ENCODE data around the gene FNDC3B. TPM values are rescaled to one million over a fixed set of nuclear protein-coding genes. Genes with fewer than 3 reads are reported as not detected.
"Not testable (repeated sequence)": the region's sequence is repeated elsewhere in the genome, so short reads cannot be mapped to it uniquely, and the experiment has no call there.

FNDC3B gene
- total RNA-seq, 4 donors from 2014 or later = 59.8 to 72.6 (median 65.6) TPM

- H3K4me1 ChIP-seq = peaks cover 45 to 66% (median 59%) of the 10 kb centered on the region in 4 donors
- intact Hi-C loops (cut with DNase I) = loop anchor here (10.0 kb wide), 1 partner anchor 163 kb away; no protein-coding TSS in a partner anchor
- 65% methylated on average over 6 of the region's 6 CpGs for WGBS
Measured at GRCh38 chr3:172042136-172042662, 2.8 kb downstream of the FNDC3B start.

DNA sequence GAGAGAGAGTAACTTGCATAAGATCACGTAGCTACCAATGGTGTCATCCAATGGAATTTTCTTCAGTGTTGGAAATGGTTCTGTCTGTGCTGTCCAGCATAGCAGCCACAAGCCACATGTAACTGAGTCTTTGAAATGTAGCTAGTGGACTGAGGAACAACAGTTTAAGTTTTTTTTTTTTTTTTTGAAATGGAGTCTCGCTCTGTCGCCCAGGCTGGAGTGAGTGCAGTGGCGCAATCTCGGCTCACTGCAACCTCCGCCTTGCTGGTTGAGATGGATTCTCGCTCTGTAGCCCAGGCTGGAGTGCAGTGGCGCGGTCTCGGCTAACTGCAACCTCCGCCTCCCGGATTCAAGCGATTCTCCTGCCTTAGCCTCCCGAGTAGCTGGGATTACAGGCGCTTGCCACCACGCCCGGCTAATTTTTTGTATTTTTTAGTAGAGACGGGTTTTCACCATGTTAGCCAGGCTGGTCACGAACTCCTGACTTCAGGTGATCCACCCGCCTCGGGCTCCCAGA is 3.3 kb downstream of the FNDC3B start:
- Histone ChIP-seq H3K4me1 (peaks cover 45 to 66% (median 59%) of the 10 kb centered on the region in 4 donors), H3K27ac (replicated peaks in 1 of 4) (peak overlapping the region; percentile 96 to 100 (median 98))

More at GRCh38 chr3:172042136-172042662, 2.8 kb downstream of the FNDC3B start:
- peak overlapping the region; percentile 96 to 100 (median 98) for H3K27ac ChIP-seq (replicated peaks in 1 of 4)
- H3K27me3 ChIP-seq = no peaks in the 10 kb centered on the region
- no peak for DNase-seq (ENCODE audit: extremely low spot score)
- TF ChIP-seq, protein P1, sequence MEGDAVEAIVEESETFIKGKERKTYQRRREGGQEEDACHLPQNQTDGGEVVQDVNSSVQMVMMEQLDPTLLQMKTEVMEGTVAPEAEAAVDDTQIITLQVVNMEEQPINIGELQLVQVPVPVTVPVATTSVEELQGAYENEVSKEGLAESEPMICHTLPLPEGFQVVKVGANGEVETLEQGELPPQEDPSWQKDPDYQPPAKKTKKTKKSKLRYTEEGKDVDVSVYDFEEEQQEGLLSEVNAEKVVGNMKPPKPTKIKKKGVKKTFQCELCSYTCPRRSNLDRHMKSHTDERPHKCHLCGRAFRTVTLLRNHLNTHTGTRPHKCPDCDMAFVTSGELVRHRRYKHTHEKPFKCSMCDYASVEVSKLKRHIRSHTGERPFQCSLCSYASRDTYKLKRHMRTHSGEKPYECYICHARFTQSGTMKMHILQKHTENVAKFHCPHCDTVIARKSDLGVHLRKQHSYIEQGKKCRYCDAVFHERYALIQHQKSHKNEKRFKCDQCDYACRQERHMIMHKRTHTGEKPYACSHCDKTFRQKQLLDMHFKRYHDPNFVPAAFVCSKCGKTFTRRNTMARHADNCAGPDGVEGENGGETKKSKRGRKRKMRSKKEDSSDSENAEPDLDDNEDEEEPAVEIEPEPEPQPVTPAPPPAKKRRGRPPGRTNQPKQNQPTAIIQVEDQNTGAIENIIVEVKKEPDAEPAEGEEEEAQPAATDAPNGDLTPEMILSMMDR (IDR thresholded peaks at IDR 0.05) = no peak
- H3K4me3 ChIP-seq = peak overlapping the region; percentile 82 to 99 (median 98)
- no peaks in the 10 kb centered on the region for H3K9me3 ChIP-seq
- no peaks in the 10 kb centered on the region for H3K36me3 ChIP-seq

GRCh38 chr3:172043233-172043632 is 3.9 kb downstream of the FNDC3B start:
- no peak for DNase-seq (ENCODE audit: extremely low spot score)
- Histone ChIP-seq H3K4me1 (peaks cover 45 to 66% (median 59%) of the 10 kb centered on the region in 4 donors), H3K27ac (replicated peaks in 1 of 4) (peak overlapping the region in 2 of 4 donors; percentile 33 to 98), H3K9me3 (no peaks in the 10 kb centered on the region), H3K36me3 (no peaks in the 10 kb centered on the region), H3K27me3 (no peaks in the 10 kb centered on the region), H3K4me3 (no peak overlapping the region)
- TF ChIP-seq EP300 (IDR thresholded peaks at IDR 0.05) (no peak), POLR2AphosphoS5 (IDR thresholded peaks at IDR 0.05) (no peak), POLR2A (IDR thresholded peaks at IDR 0.05; ENCODE audit: low read depth) (no peak)
- TF ChIP-seq, protein P1 (IDR thresholded peaks at IDR 0.05) = no peak
- WGBS = 95% methylated on average over 5 of the region's 5 CpGs
- intact Hi-C loops (cut with DNase I) = loop anchor here (10.0 kb wide), 1 partner anchor 162 kb away; no protein-coding TSS in a partner anchor

More for the DNA sequence above, 3.3 kb downstream of the FNDC3B start:
- DNase-seq (ENCODE audit: extremely low spot score); H3K36me3 ChIP-seq; H3K27me3 ChIP-seq; H3K9me3 ChIP-seq: not testable (repeated sequence)
- 88% methylated on average over 21 of the region's 21 CpGs for WGBS
- TF ChIP-seq POLR2AphosphoS5 (IDR thresholded peaks at IDR 0.05) = peak in 1 of 2 donors; percentile 6
- intact Hi-C loops (cut with DNase I) = loop anchor here (10.0 kb wide), 1 partner anchor 162 kb away; no protein-coding TSS in a partner anchor
- peak overlapping the region in 2 of 4 donors; percentile 82 to 99 for H3K4me3 ChIP-seq

- DNase-seq (ENCODE audit: extremely low spot score) = no peak
- H3K9me3 ChIP-seq = no peaks in the 10 kb centered on the region
- no peak overlapping the region for H3K27ac ChIP-seq (replicated peaks in 1 of 4)
- peaks cover 40 to 62% (median 55%) of the 10 kb centered on the region in 4 donors for H3K4me1 ChIP-seq
- TF ChIP-seq, protein P1 (IDR thresholded peaks at IDR 0.05) = no peak
- TF ChIP-seq POLR2A (IDR thresholded peaks at IDR 0.05; ENCODE audit: low read depth) (no peak), EP300 (IDR thresholded peaks at IDR 0.05) (no peak), POLR2AphosphoS5 (IDR thresholded peaks at IDR 0.05) (no peak)
- no peaks in the 10 kb centered on the region for H3K36me3 ChIP-seq
- WGBS = 80% methylated on average over 5 of the region's 5 CpGs
- no peak overlapping the region for H3K4me3 ChIP-seq
- intact Hi-C loops (cut with DNase I) = loop anchor here (10.0 kb wide), 1 partner anchor 161 kb away; no protein-coding TSS in a partner anchor
- H3K27me3 ChIP-seq = no peaks in the 10 kb centered on the region
Measured at GRCh38 chr3:172043766-172044165, 4.4 kb downstream of the FNDC3B start.

- no peak overlapping the region for H3K4me3 ChIP-seq
- no peaks in the 10 kb centered on the region for H3K9me3 ChIP-seq
- TF ChIP-seq POLR2AphosphoS5 (IDR thresholded peaks at IDR 0.05) = no peak
- H3K27me3 ChIP-seq = no peaks in the 10 kb centered on the region
- 57% methylated on average over 4 of the region's 4 CpGs for WGBS
- peak overlapping the region in 3 of 4 donors; percentile 12 to 25 (median 22) for H3K27ac ChIP-seq (replicated peaks in 1 of 4)
- H3K4me1 ChIP-seq = peaks cover 36 to 57% (median 52%) of the 10 kb centered on the region in 4 donors
- no peak for DNase-seq (ENCODE audit: extremely low spot score)
- intact Hi-C loops (cut with DNase I) = loop anchor here (10.0 kb wide), 1 partner anchor 160 kb away; no protein-coding TSS in a partner anchor
- H3K36me3 ChIP-seq = peaks cover 0 to 3% (median 0%) of the 10 kb centered on the region in 4 donors
Measured at GRCh38 chr3:172044833-172045585, 5.6 kb downstream of the FNDC3B start.

All from esophagus muscularis mucosa (tissue), 4 donors.